Erythroblast (primary cell): Measurements from ENCODE around the gene AHNAK.

ENCODE experiments used
- GATA1 ChIP-seq: IDR thresholded peaks from 2 replicates; pipeline ENCODE4 v1.6.1; 2011; ENCODE audit warnings: low read depth, mild to moderate bottlenecking, control low read depth, low read length, moderate library complexity
- POLR2A ChIP-seq: IDR thresholded peaks from 2 replicates; pipeline ENCODE4 v1.6.1; 2011; ENCODE audit warnings: mild to moderate bottlenecking, low read length

GRCh38 chr11:62401811-62402210, 144.8 kb downstream of the AHNAK start:
- TF ChIP-seq POLR2A (no peak), GATA1 (no peak)
